Stomach (tissue), 9 donors: Measurements from ENCODE around the gene OPCML. TPM values are rescaled to one million over a fixed set of nuclear protein-coding genes. Genes with fewer than 3 reads are reported as not detected.

Experiments used
- DNase-seq, 2 donors: peaks; one replicate each; pipeline versions ENCODE4 v3.0.0 to v3.0.0-alpha.2; 2013 to 2019
- H3K27ac ChIP-seq, 5 donors: fragments of 200-600 bp in 4 of 5; sonication (generic) in 4 of 5; one replicate each; pipeline ENCODE4 v1.5.1; 2013 to 2019; ENCODE audit warnings: mild to moderate bottlenecking in 1 of 5, moderate library complexity in 1 of 5
- H3K27me3 ChIP-seq, 3 donors: fragments of 200-600 bp; sonication (generic); one replicate each; pipeline ENCODE4 v1.5.1; 2017 to 2019; ENCODE audit warnings: mixed run types in 1 of 3
- H3K36me3 ChIP-seq, 4 donors: fragments of 200-600 bp; sonication (generic); 1 replicate in 3 of 4; 2 replicates in 1 of 4; pipeline ENCODE4 v1.5.1; 2016 to 2019
- H3K4me1 ChIP-seq, 4 donors: fragments of 200-600 bp; sonication (generic); one replicate each; pipeline ENCODE4 v1.5.1; 2016 to 2019
- H3K4me3 ChIP-seq, 4 donors: fragments of 200-600 bp; sonication (generic) in 3 of 4; one replicate each; pipeline ENCODE4 v1.5.1; 2016 to 2019; ENCODE audit warnings: mild to moderate bottlenecking in 1 of 4
- H3K9me3 ChIP-seq, 4 donors: fragments of 200-600 bp; sonication (generic); one replicate each; pipeline ENCODE4 v1.5.1; 2016 to 2019
- CTCF ChIP-seq, 7 experiments: fragments of 450-650 bp in 4 of 7; fragments of 200-600 bp in 3 of 7; sonication (generic) in 3 of 7; IDR thresholded peaks; one replicate each; pipeline ENCODE4 v1.5.1; 2016 to 2019; ENCODE audit warnings: antibody characterized with exemption in 7 of 7, control low read depth in 2 of 7, mild to moderate bottlenecking in 1 of 7
- EP300 ChIP-seq: sonication (generic); formaldehyde crosslinking; IDR thresholded peaks from one replicate; pipeline ENCODE4 v1.6.1; 2017; ENCODE audit warnings: antibody characterized with exemption
- POLR2A ChIP-seq, 4 donors: fragments of 450-650 bp; IDR thresholded peaks; one replicate each; pipeline ENCODE4 v1.6.1; 2016; ENCODE audit warnings: antibody characterized with exemption in 4 of 4, control low read depth in 2 of 4, mild to moderate bottlenecking in 1 of 4, moderate library complexity in 1 of 4
- POLR2AphosphoS5 ChIP-seq, 3 donors: sonication (generic); formaldehyde crosslinking; IDR thresholded peaks; one replicate each; pipeline ENCODE4 v1.6.1; 2016; ENCODE audit warnings: antibody characterized with exemption in 3 of 3
- WGBS, 5 donors: extraction: QIAGEN DNeasy Blood & Tissue Kit in 3 of 5; methylation state at CpG; one replicate each; pipeline versions ENCODE4 v1.1.5 to v1.1.7; 2013 to 2018; 5-methylcytosine and 5-hydroxymethylcytosine counted together
- intact Hi-C: fragments of 100-400 bp; cut with DNase I; formaldehyde crosslinking; loops from one replicate; pipeline ENCODE4 v1.15.1; 2023; ENCODE audit warnings: low total_unique reads
- polyA plus RNA-seq, 3 donors: library from polyadenylated mRNA; stranded (reverse); fragments of 200-250 nt; gene quantifications; one replicate each; pipeline ENCODE4 v1.2.3, GENCODE V29; 2013
- total RNA-seq, 5 donors: library from RNA; depleted of rRNA; stranded (reverse); fragments of >200 nt; gene quantifications; one replicate each; pipeline versions ENCODE4 v1.1.0 to v1.2.3, GENCODE V29; 2014 to 2016
- donor health status: healthy with polysubstance abuse.
- donor health status: Bipolar disorder and iron deficiency.
- donor health status: healthy.

The OPCML gene
- total and polyA plus RNA-seq, 8 donors: 0.03 to 0.92 (median 0.55) TPM; not detected in 3

DNA sequence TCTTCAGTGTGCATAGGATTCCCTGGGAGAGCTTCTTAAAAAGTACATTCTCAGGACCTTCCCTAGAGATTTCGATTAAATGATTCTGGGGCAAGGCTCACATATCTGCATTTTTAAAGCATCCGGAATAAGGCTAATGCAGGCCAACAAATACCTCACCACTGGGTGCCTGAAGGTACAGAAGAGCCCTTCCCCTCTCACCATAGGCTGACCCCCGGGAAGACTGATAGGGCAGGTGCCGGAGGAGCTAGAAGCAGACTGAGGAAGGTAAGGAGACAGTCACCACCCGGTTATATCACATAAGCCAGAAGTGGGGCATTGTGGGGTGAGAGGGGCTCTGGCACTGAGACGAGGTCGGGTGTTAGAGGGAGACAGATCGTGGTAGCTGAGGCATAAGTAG is 1102.6 kb downstream of the OPCML start:
- 75 to 89% (median 88%) methylated on average over 8 of the region's 8 CpGs for WGBS, 5 donors
- no peak for DNase-seq
- TF ChIP-seq EP300: no peak
- no peaks in the 10 kb centered on the region for H3K27me3 ChIP-seq
- no peaks in the 10 kb centered on the region for H3K36me3 ChIP-seq
- H3K4me3 ChIP-seq: no peak overlapping the region
- H3K9me3 ChIP-seq: no peaks in the 10 kb centered on the region
- no peak overlapping the region for H3K27ac ChIP-seq
- intact Hi-C loops: no loop called here
- peaks cover 0 to 6% (median 0%) of the 10 kb centered on the region in 4 donors for H3K4me1 ChIP-seq

DNA sequence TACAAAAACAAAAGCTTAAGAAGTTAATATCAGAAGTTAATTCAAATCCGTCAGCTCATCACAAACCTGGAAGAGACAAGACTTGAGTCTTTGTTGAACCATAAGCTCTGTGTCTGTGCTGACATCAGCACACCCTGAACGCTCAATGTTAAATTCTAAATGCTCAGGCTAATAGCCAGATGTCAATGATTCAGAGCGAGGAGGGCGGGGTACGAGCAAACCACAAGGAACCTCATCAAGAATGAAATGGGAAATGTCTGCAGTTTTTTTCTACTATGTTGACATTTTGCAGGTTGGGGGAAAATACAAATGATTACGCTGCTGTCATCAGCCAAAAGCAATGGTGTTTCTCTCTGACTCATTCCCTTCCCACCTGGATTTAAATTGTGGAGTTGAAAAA is 1104.7 kb downstream of the OPCML start:
- peak in 1 of 2 donors; percentile 35 for DNase-seq
- H3K36me3 ChIP-seq: no peaks in the 10 kb centered on the region
- H3K9me3 ChIP-seq: no peaks in the 10 kb centered on the region
- no peak overlapping the region for H3K27ac ChIP-seq
- 73 to 81% (median 79%) methylated on average over 6 of the region's 6 CpGs for WGBS, 5 donors
- H3K4me1 ChIP-seq: peaks cover 0 to 6% (median 0%) of the 10 kb centered on the region in 4 donors
- no peaks in the 10 kb centered on the region for H3K27me3 ChIP-seq
- TF ChIP-seq EP300 (no peak), CTCF (IDR thresholded peaks at IDR 0.05) (no peak), POLR2AphosphoS5 (IDR thresholded peaks at IDR 0.05) (no peak), POLR2A (IDR thresholded peaks at IDR 0.05) (no peak)
- H3K4me3 ChIP-seq: no peak overlapping the region
- intact Hi-C loops: no loop called here

- Histone ChIP-seq H3K27me3 (no peaks in the 10 kb centered on the region), H3K36me3 (no peaks in the 10 kb centered on the region), H3K9me3 (no peaks in the 10 kb centered on the region), H3K4me3 (no peak overlapping the region), H3K27ac (no peak overlapping the region), H3K4me1 (no peaks in the 10 kb centered on the region)
- intact Hi-C loops: no loop called here
- TF ChIP-seq CTCF (IDR thresholded peaks at IDR 0.05): no peak
- TF ChIP-seq POLR2A (IDR thresholded peaks at IDR 0.05): no peak
- TF ChIP-seq EP300: no peak
- no peak for TF ChIP-seq POLR2AphosphoS5 (IDR thresholded peaks at IDR 0.05)
- peak in 1 of 2 donors; percentile 29 for DNase-seq
- WGBS, 5 donors: 63 to 76% (median 72%) methylated on average over 8 of the region's 8 CpGs
These were observed 1107.9 kb downstream of the OPCML start for GRCh38 chr11:132424433-132424832.

DNA sequence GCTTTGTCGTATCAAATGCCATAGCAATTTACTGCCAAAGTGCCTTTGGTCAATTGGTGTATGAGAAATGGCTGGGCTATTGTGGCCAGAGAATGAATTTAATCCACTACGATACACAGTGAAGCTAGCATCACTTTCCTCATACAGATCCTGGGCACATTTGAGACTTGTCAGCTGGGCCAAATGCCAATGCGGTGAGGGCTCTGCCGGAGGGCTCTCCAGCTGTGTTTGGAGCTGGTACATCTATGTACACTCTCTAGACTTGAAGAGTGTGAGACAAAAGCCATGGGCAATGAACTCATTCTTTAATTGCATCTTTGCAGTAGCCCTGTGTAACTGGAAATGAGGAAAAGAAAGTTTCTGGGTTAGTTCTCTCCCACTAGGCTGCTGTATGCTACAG is 1109.0 kb downstream of the OPCML start:
- H3K4me1 ChIP-seq: no peaks in the 10 kb centered on the region
- H3K9me3 ChIP-seq: no peaks in the 10 kb centered on the region
- H3K27me3 ChIP-seq: no peaks in the 10 kb centered on the region
- no peak overlapping the region for H3K4me3 ChIP-seq
- no peaks in the 10 kb centered on the region for H3K36me3 ChIP-seq
- intact Hi-C loops: no loop called here
- no peak for DNase-seq
- no peak for TF ChIP-seq EP300
- TF ChIP-seq POLR2AphosphoS5 (IDR thresholded peaks at IDR 0.05): no peak
- no peak for TF ChIP-seq POLR2A (IDR thresholded peaks at IDR 0.05)
- no peak for TF ChIP-seq CTCF (IDR thresholded peaks at IDR 0.05)
- 88 to 96% (median 95%) methylated on average over 4 of the region's 4 CpGs for WGBS, 5 donors
- no peak overlapping the region for H3K27ac ChIP-seq

GRCh38 chr11:132422722-132423121 is 1109.6 kb downstream of the OPCML start:
- H3K4me1 ChIP-seq: no peaks in the 10 kb centered on the region
- H3K9me3 ChIP-seq: no peaks in the 10 kb centered on the region
- no peak overlapping the region for H3K27ac ChIP-seq
- no peaks in the 10 kb centered on the region for H3K36me3 ChIP-seq
- H3K27me3 ChIP-seq: no peaks in the 10 kb centered on the region
- no peak overlapping the region for H3K4me3 ChIP-seq
- no peak for DNase-seq
- WGBS, 5 donors: 87 to 92% (median 91%) methylated on average over 5 of the region's 5 CpGs
- intact Hi-C loops: no loop called here
- TF ChIP-seq POLR2AphosphoS5 (IDR thresholded peaks at IDR 0.05) (no peak), EP300 (no peak), POLR2A (IDR thresholded peaks at IDR 0.05) (no peak)
